Stimulated activated naive B cell treated with anti-CD40 and anti-IgM and Interleukin-4, amounts not matched to agents 10 μg/mL and 1 μg/mL and 100 μg/mL, for 72 hours (primary cell): ENCODE results near the gene LILRB1.
"Not testable (repeated sequence)": the region's sequence is repeated elsewhere in the genome, so short reads cannot be mapped to it uniquely, and the experiment has no call there.

Experiments
- ATAC-seq, 2 donors: fragments of 150-1000 bp; cut with Tn5 transposase; replicated peaks; 2 replicates each; pipeline ENCODE4 v1.10.0; 2021; ENCODE audit warnings: moderate library complexity in 1 of 2
- DNase-seq: peaks from one replicate; pipeline ENCODE4 v3.0.0; 2021
- H3K27ac Mint-ChIP-seq: one replicate; pipeline ENCODE4 v1.8.0; 2022; ENCODE audit warnings: mild to moderate bottlenecking, mixed read lengths
- H3K27me3 Mint-ChIP-seq, 2 donors: one replicate each; pipeline ENCODE4 v1.8.0; 2022; ENCODE audit warnings: mixed read lengths in 2 of 2
- H3K36me3 Mint-ChIP-seq, 2 donors: one replicate each; pipeline ENCODE4 v1.8.0; 2022; ENCODE audit warnings: mixed read lengths in 2 of 2, mild to moderate bottlenecking in 1 of 2
- H3K4me1 Mint-ChIP-seq, 2 donors: one replicate each; pipeline ENCODE4 v1.8.0; 2022; ENCODE audit warnings: mixed read lengths in 2 of 2, mild to moderate bottlenecking in 1 of 2
- H3K4me3 Mint-ChIP-seq, 2 donors: one replicate each; pipeline ENCODE4 v1.8.0; 2022; ENCODE audit warnings: mild to moderate bottlenecking in 2 of 2, mixed read lengths in 2 of 2, moderate library complexity in 1 of 2
- H3K9me3 Mint-ChIP-seq, 2 donors: one replicate each; pipeline ENCODE4 v1.8.0; 2022; ENCODE audit warnings: mixed read lengths in 2 of 2, mild to moderate bottlenecking in 1 of 2

Gene LILRB1

GRCh38 chr19:54609356-54609791 is 20.9 kb upstream of the LILRB1 start:
- Mint-ChIP-seq H3K4me1 (peaks cover 59 to 92% of the 10 kb centered on the region in 2 donors), H3K27me3 (no peaks in the 10 kb centered on the region), H3K4me3 (no peak overlapping the region), H3K9me3 (peaks cover 11 to 16% of the 10 kb centered on the region in 2 donors), H3K36me3 (peaks cover 10 to 22% of the 10 kb centered on the region in 2 donors), H3K27ac (peak overlapping the region; percentile 48)
- ATAC-seq = no peak
- no peak for DNase-seq

DNA sequence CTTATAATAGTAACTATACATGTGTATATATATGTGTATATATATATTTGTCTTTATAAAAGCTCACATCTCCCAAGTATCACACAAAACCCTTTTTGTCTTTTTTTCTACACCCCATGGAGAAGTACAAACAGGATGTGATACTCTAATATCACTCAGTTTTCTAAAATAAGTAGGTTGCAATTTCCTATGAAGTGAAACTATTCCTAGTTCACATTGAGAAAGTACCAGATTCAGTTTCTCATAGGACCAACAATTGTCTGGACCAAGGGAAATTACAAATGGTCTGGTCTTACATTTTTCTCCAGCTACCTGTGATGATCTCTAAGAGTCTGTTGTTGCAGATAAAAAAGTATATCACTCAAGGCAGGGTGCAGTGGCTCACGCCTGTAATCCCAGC is 17.9 kb upstream of the LILRB1 start:
- Mint-ChIP-seq H3K27me3 (no peaks in the 10 kb centered on the region), H3K9me3 (peaks cover 13 to 18% of the 10 kb centered on the region in 2 donors), H3K36me3 (peaks cover 13 to 28% of the 10 kb centered on the region in 2 donors), H3K4me1 (peaks cover 65 to 94% of the 10 kb centered on the region in 2 donors), H3K4me3 (peak overlapping the region; percentile 60), H3K27ac (peak overlapping the region; percentile 91)
- ATAC-seq (peak in 1 of 2 donors; percentile 19), DNase-seq (no peak)

DNA sequence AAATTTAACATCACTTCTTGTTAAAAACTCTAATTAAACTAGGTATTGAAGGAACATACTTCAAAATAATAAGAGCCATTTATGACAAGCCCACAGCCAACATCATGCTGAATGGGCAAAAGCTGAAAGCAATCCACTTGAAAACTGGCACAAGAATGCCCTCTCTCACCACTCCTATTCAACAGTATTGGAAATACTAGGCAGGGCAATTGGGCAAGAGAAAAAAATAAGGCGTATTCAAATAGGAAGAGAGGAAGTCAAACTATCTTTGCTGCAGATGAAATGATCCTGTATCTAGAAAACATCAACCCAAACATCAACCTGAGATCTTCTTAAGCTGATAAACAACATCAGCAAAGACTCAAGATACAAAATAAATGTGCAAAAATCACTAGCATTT is 15.6 kb upstream of the LILRB1 start:
- peak overlapping the region in 1 of 2 donors; percentile 46 for H3K4me3 Mint-ChIP-seq

GRCh38 chr19:54616057-54616456 is 14.2 kb upstream of the LILRB1 start:
- peaks cover 7 to 13% of the 10 kb centered on the region in 2 donors for H3K9me3 Mint-ChIP-seq
- DNase-seq = no peak
- peaks cover 15 to 25% of the 10 kb centered on the region in 2 donors for H3K36me3 Mint-ChIP-seq
- peak overlapping the region; percentile 82 to 88 for H3K4me3 Mint-ChIP-seq
- H3K27me3 Mint-ChIP-seq = no peaks in the 10 kb centered on the region
- peaks cover 44 to 58% of the 10 kb centered on the region in 2 donors for H3K4me1 Mint-ChIP-seq
- H3K27ac Mint-ChIP-seq = peak overlapping the region; percentile 93
- peak; percentile 46 to 51 for ATAC-seq

More for the DNA sequence above, 15.6 kb upstream of the LILRB1 start:
- Mint-ChIP-seq H3K27me3 (no peaks in the 10 kb centered on the region), H3K9me3 (peaks cover 11 to 15% of the 10 kb centered on the region in 2 donors), H3K36me3 (peaks cover 15 to 30% of the 10 kb centered on the region in 2 donors), H3K27ac (no peak overlapping the region), H3K4me1 (peaks cover 47 to 71% of the 10 kb centered on the region in 2 donors)
- ATAC-seq (no peak), DNase-seq (no peak)

DNA sequence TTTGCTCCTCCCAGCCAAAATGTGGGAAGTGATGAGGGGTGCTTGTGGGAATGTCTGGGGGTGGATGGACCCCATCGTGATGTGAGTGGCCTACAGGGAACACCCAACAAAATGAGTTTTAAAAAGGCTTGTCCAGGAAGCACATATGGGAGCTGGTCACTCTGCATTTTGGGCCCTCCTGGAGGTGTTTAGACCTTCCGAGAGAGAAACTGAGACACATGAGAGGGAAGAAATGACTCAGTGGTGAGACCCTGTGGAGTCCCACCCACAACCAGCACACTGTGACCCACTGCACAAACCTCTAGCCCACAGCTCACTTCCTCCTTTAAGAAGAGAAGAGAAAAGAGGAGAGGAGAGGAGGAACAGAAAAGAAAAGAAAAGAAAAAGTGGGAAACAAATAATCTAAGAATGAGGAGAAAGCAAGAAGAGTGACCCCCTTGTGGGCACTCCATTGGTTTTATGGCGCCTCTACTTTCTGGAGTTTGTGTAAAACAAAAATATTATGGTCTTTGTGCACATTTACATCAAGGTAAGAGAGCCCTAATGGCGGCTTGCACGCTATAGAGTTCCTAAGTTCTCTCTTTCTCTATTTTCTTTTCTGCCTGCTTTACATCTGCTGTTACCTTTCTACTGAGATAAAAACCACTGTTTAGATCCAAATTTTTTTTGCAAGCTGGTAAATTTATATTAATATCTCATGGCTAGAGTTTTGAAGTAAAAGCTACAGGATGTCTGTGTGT is 13.3 kb upstream of the LILRB1 start:
- Mint-ChIP-seq H3K9me3 (peaks cover 7 to 13% of the 10 kb centered on the region in 2 donors), H3K4me3 (peak overlapping the region; percentile 82 to 88), H3K4me1 (peaks cover 46 to 58% of the 10 kb centered on the region in 2 donors), H3K27ac (peak overlapping the region; percentile 93), H3K36me3 (peaks cover 23 to 33% of the 10 kb centered on the region in 2 donors), H3K27me3 (no peaks in the 10 kb centered on the region)
- ATAC-seq (peak; percentile 95 to 96), DNase-seq (peak; percentile 71)

GRCh38 chr19:54620464-54620863 is 9.8 kb upstream of the LILRB1 start:
- Mint-ChIP-seq H3K4me1 (peaks cover 46 to 58% of the 10 kb centered on the region in 2 donors), H3K9me3 (peaks cover 0 to 2% of the 10 kb centered on the region in 2 donors), H3K36me3 (peaks cover 29% of the 10 kb centered on the region in 2 donors), H3K27ac (no peak overlapping the region), H3K27me3 (no peaks in the 10 kb centered on the region), H3K4me3 (peak overlapping the region; percentile 58 to 62)
- DNase-seq = no peak
- no peak for ATAC-seq

GRCh38 chr19:54622431-54622830 is 7.9 kb upstream of the LILRB1 start:
- Mint-ChIP-seq H3K9me3 (no peaks in the 10 kb centered on the region), H3K4me1 (peaks cover 44 to 63% of the 10 kb centered on the region in 2 donors), H3K27me3 (no peaks in the 10 kb centered on the region), H3K36me3 (peaks cover 36 to 41% of the 10 kb centered on the region in 2 donors), H3K27ac (peak overlapping the region; percentile 94), H3K4me3 (peak overlapping the region; percentile 88 to 90)
- DNase-seq = no peak
- ATAC-seq = no peak

DNA sequence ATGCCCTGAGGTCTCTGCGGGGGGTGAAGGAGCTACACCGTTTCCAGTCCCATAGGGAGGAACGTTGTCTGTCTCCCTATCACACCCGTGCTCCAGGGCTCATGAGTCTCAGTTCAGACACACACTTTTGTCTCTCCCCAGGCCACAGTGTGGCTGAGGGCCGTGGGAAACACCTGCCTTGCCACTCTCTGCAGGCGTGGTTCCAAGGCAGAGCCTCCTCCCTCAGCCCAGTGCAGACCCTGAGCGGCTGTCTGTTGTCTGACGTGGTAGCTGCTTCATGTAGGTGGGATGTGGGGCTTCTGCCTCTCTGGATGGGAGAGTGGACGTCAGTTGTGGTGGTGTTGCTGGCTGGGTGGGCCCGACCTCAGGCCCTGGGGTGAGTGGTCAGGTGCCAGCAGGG is 6.0 kb upstream of the LILRB1 start:
- peak overlapping the region; percentile 88 to 90 for H3K4me3 Mint-ChIP-seq
- peaks cover 59 to 80% of the 10 kb centered on the region in 2 donors for H3K4me1 Mint-ChIP-seq
- ATAC-seq = peak; percentile 66 to 71
- peak overlapping the region; percentile 97 for H3K27ac Mint-ChIP-seq
- not testable (repeated sequence) for H3K9me3 Mint-ChIP-seq, DNase-seq, H3K27me3 Mint-ChIP-seq
- H3K36me3 Mint-ChIP-seq = peaks cover 47 to 53% of the 10 kb centered on the region in 2 donors

- not testable (repeated sequence) for H3K27me3 Mint-ChIP-seq, H3K9me3 Mint-ChIP-seq, DNase-seq
- peaks cover 47 to 59% of the 10 kb centered on the region in 2 donors for H3K36me3 Mint-ChIP-seq
- H3K4me1 Mint-ChIP-seq = peaks cover 67 to 89% of the 10 kb centered on the region in 2 donors
- ATAC-seq = peak; percentile 81 to 85
- peak overlapping the region; percentile 88 to 90 for H3K4me3 Mint-ChIP-seq
- peak overlapping the region; percentile 97 for H3K27ac Mint-ChIP-seq
Observed at GRCh38 chr19:54624934-54625730, 5.2 kb upstream of the LILRB1 start.

DNA sequence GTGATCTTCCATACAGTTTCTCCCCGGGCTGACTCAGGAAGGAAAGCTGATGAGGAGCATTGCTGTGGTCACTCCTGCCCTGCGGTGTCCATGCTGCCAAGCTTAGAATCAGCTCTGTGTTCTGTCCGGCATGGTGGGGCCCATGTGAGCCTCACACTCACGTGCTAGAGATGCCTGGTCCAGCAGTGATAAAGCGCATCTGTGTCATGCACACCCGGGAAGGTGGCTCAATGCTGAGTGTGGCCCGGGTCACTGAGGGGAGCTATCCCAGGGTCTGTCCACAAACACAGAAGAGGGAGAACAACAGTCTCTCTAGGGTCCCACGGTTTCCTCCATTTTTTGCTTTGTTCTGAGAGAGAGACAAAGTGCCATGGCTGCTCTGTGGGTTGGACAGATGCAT is 3.5 kb upstream of the LILRB1 start:
- DNase-seq = no peak
- Mint-ChIP-seq H3K4me1 (peaks cover 78 to 97% of the 10 kb centered on the region in 2 donors), H3K27me3 (no peaks in the 10 kb centered on the region), H3K9me3 (no peaks in the 10 kb centered on the region), H3K4me3 (no peak overlapping the region), H3K36me3 (peaks cover 53 to 63% of the 10 kb centered on the region in 2 donors), H3K27ac (peak overlapping the region; percentile 97)
- no peak for ATAC-seq

DNA sequence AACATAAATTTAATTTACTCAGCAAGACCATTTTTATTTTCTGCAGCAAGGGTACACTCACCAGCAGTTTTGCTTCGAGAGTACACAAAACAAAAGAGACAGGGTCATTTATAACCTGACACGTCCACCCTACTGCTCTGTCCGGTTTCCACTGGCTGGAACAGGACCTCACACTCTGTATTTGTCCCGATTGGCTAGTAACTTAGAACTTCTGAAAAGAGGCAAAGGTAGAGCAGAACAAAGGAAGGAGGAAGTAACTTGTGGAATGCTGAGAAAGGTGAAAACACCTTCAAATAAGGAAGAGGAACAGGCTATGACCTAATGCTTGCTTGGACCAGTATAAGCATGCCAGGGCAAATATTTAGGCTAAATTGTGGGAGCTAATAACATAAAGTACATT is 2.4 kb upstream of the LILRB1 start:
- not testable (repeated sequence) for DNase-seq, H3K4me3 Mint-ChIP-seq, H3K27me3 Mint-ChIP-seq, H3K9me3 Mint-ChIP-seq, ATAC-seq
- H3K27ac Mint-ChIP-seq = peak overlapping the region; percentile 27
- H3K36me3 Mint-ChIP-seq = peaks cover 55 to 72% of the 10 kb centered on the region in 2 donors
- peaks cover 75 to 97% of the 10 kb centered on the region in 2 donors for H3K4me1 Mint-ChIP-seq

- peaks cover 60 to 74% of the 10 kb centered on the region in 2 donors for H3K4me1 Mint-ChIP-seq
- ATAC-seq = peak; percentile 25 to 48
- no peaks in the 10 kb centered on the region for H3K27me3 Mint-ChIP-seq
- DNase-seq = no peak
- no peaks in the 10 kb centered on the region for H3K9me3 Mint-ChIP-seq
- H3K36me3 Mint-ChIP-seq = peaks cover 53 to 76% of the 10 kb centered on the region in 2 donors
- peak overlapping the region; percentile 81 to 86 for H3K4me3 Mint-ChIP-seq
- H3K27ac Mint-ChIP-seq = peak overlapping the region; percentile 91
Observed at GRCh38 chr19:54630782-54631181, 498 bp downstream of the LILRB1 start.

DNA sequence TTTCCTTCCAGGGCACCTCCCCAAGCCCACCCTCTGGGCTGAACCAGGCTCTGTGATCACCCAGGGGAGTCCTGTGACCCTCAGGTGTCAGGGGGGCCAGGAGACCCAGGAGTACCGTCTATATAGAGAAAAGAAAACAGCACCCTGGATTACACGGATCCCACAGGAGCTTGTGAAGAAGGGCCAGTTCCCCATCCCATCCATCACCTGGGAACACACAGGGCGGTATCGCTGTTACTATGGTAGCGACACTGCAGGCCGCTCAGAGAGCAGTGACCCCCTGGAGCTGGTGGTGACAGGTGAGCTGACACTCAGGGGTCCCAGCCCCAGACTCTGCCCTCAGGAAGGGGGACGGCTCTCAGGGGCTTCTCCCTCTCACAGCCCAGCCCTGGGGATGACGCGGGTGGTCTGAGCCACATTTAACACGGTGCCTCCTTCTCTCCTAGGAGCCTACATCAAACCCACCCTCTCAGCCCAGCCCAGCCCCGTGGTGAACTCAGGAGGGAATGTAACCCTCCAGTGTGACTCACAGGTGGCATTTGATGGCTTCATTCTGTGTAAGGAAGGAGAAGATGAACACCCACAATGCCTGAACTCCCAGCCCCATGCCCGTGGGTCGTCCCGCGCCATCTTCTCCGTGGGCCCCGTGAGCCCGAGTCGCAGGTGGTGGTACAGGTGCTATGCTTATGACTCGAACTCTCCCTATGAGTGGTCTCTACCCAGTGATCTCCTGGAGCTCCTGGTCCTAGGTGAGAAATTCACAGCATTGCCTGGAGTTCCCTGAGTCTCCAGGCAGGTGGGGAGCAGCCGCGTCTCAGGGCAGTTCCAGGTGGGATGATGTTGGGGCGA is 1.4 kb downstream of the LILRB1 start:
- not testable (repeated sequence) for ATAC-seq, H3K9me3 Mint-ChIP-seq, H3K27me3 Mint-ChIP-seq, DNase-seq
- Mint-ChIP-seq H3K36me3 (peaks cover 53 to 75% of the 10 kb centered on the region in 2 donors), H3K27ac (peak overlapping the region; percentile 83), H3K4me1 (peaks cover 55 to 65% of the 10 kb centered on the region in 2 donors), H3K4me3 (peak overlapping the region; percentile 34 to 86)
